Left ventricle myocardium inferior (tissue), 1 donor: ENCODE measurements around the gene SENP3. TPM values are rescaled to one million over a fixed set of nuclear protein-coding genes. Genes with fewer than 3 reads are reported as not detected.
"Not testable (repeated sequence)": the region's sequence is repeated elsewhere in the genome, so short reads cannot be mapped to it uniquely, and the experiment has no call there.

Source experiments
- DNase-seq: peaks from one replicate; pipeline ENCODE4 v3.0.0-alpha.2; 2020
- H3K27ac ChIP-seq: fragments of 200-600 bp; replicated peaks from 2 replicates; pipeline ENCODE4 v1.8.0; 2021
- H3K27me3 ChIP-seq: fragments of 200-600 bp; 2 replicates; pipeline ENCODE4 v1.8.0; 2021; ENCODE audit warnings: low read depth
- H3K36me3 ChIP-seq: fragments of 200-600 bp; 2 replicates; pipeline ENCODE4 v1.8.0; 2021
- H3K4me1 ChIP-seq: fragments of 200-600 bp; 2 replicates; pipeline ENCODE4 v1.8.0; 2021
- H3K4me3 ChIP-seq: fragments of 200-600 bp; 2 replicates; pipeline ENCODE4 v1.8.0; 2021; ENCODE audit warnings: mild to moderate bottlenecking, moderate library complexity
- H3K9me3 ChIP-seq: fragments of 200-600 bp; replicated peaks from 2 replicates; pipeline ENCODE4 v1.8.0; 2021
- intact Hi-C: fragments of 100-400 bp; cut with micrococcal nuclease; formaldehyde crosslinking; loops from one replicate; pipeline ENCODE4 v1.11.0; 2022
- total RNA-seq: library from RNA; stranded (reverse); fragmentation: NEBNext Ultra II Directional; extraction: Animal tissue kit (Norgen Biotek cat#: 25700); gene quantifications from one replicate; pipeline ENCODE4 v1.2.1, GENCODE V29; 2021
- TF ChIP-seq, protein P1 (sequence below): fragments of 200-600 bp; IDR thresholded peaks from 2 replicates; pipeline ENCODE4 v1.8.0; 2021; ENCODE audit warnings: antibody characterized with exemption, mild to moderate bottlenecking, borderline replicate concordance
- donor health status: DM: no; HTN: yes; CAD: no; lungs with severe emphysema.

SENP3 gene
- total RNA-seq, 1 donor from 2014 or later: 29.5 TPM

DNA sequence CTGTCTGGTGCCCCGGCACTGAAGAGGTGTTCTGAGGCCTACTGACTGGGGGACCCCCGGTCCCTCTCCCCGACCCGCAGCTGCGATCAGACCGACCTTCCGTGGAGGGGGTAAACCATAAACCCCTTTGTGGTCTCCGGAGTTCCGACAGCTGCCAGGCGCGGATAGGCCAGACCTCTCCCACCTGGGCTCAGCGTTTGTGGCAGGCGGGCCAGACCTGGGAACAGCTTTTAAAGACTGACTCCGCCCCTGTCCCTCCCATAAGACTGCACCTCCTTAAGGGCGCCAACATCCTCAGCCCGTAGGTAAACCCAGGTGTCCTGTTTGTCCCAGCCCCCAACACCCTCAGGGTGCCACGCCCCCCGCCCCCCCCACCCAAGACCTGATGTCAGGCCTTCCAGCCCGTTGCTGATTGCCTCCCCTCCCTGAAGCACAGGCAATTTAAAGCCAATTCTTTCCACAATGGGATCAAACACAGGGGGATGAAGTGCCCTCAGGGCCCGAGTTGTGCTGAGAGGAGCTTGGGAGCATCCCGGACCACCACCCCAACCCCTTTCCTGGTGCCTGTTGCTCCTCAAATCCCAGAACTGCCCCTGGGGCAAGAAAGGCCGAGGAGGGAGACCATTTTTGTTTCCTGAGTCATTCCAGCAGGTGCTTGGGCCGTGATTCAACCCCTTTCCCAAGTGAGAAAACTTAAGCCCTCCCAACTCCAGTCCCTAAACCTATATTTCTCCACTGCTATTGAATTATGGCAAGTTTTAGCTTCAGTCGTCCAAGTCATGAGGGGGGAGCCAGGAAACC, 28.4 kb downstream of the SENP3 start, which contains the start of gene SOX15:
TSS of gene SOX15 (minus strand) at position 204 of the 801 bp plus-strand sequence. CDS start 418 bp downstream, outside the sequence.
- no peaks in the 10 kb centered on the region for H3K27me3 ChIP-seq
- H3K27ac ChIP-seq: peak within 1 kb of the TSS; percentile 83
- H3K4me1 ChIP-seq: peaks cover 38% of the 10 kb centered on the region
- H3K4me3 ChIP-seq: peak within 1 kb of the TSS; percentile 63
- no peaks in the 10 kb centered on the region for H3K9me3 ChIP-seq
- TF ChIP-seq, protein P1, sequence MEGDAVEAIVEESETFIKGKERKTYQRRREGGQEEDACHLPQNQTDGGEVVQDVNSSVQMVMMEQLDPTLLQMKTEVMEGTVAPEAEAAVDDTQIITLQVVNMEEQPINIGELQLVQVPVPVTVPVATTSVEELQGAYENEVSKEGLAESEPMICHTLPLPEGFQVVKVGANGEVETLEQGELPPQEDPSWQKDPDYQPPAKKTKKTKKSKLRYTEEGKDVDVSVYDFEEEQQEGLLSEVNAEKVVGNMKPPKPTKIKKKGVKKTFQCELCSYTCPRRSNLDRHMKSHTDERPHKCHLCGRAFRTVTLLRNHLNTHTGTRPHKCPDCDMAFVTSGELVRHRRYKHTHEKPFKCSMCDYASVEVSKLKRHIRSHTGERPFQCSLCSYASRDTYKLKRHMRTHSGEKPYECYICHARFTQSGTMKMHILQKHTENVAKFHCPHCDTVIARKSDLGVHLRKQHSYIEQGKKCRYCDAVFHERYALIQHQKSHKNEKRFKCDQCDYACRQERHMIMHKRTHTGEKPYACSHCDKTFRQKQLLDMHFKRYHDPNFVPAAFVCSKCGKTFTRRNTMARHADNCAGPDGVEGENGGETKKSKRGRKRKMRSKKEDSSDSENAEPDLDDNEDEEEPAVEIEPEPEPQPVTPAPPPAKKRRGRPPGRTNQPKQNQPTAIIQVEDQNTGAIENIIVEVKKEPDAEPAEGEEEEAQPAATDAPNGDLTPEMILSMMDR: no peak
- no peak for DNase-seq
- intact Hi-C loops: no loop called here
- H3K36me3 ChIP-seq: peaks cover 56% of the 10 kb centered on the region

- TF ChIP-seq, protein P1: no peak
- no peak for DNase-seq
- Histone ChIP-seq H3K27ac (no peak overlapping the region), H3K36me3 (peaks cover 61% of the 10 kb centered on the region), H3K27me3 (no peaks in the 10 kb centered on the region), H3K4me3 (no peak overlapping the region), H3K9me3 (no peaks in the 10 kb centered on the region), H3K4me1 (peaks cover 32% of the 10 kb centered on the region)
- intact Hi-C loops: no loop called here
Measured at GRCh38 chr17:7590743-7591142, 29.0 kb downstream of the SENP3 start.

GRCh38 chr17:7591596-7591995, 29.9 kb downstream of the SENP3 start:
- no peak for DNase-seq
- no peaks in the 10 kb centered on the region for H3K9me3 ChIP-seq
- H3K27me3 ChIP-seq: no peaks in the 10 kb centered on the region
- H3K36me3 ChIP-seq: peaks cover 67% of the 10 kb centered on the region
- intact Hi-C loops: no loop called here
- peaks cover 31% of the 10 kb centered on the region for H3K4me1 ChIP-seq
- TF ChIP-seq, protein P1: no peak
- no peak overlapping the region for H3K27ac ChIP-seq
- no peak overlapping the region for H3K4me3 ChIP-seq

GRCh38 chr17:7592422-7593021, 30.8 kb downstream of the SENP3 start:
- TF ChIP-seq, protein P1: no peak
- Histone ChIP-seq H3K27ac (no peak overlapping the region), H3K4me1 (peaks cover 25% of the 10 kb centered on the region), H3K4me3 (no peak overlapping the region), H3K36me3 (peaks cover 72% of the 10 kb centered on the region), H3K9me3 (no peaks in the 10 kb centered on the region), H3K27me3 (no peaks in the 10 kb centered on the region)
- DNase-seq: no peak
- intact Hi-C loops: no loop called here

GRCh38 chr17:7593296-7593695, 31.6 kb downstream of the SENP3 start:
- Histone ChIP-seq H3K4me3 (no peak overlapping the region), H3K27ac (no peak overlapping the region), H3K27me3 (no peaks in the 10 kb centered on the region), H3K9me3 (no peaks in the 10 kb centered on the region), H3K4me1 (peaks cover 17% of the 10 kb centered on the region), H3K36me3 (peaks cover 73% of the 10 kb centered on the region)
- no peak for DNase-seq
- intact Hi-C loops: no loop called here
- TF ChIP-seq, protein P1: no peak

DNA sequence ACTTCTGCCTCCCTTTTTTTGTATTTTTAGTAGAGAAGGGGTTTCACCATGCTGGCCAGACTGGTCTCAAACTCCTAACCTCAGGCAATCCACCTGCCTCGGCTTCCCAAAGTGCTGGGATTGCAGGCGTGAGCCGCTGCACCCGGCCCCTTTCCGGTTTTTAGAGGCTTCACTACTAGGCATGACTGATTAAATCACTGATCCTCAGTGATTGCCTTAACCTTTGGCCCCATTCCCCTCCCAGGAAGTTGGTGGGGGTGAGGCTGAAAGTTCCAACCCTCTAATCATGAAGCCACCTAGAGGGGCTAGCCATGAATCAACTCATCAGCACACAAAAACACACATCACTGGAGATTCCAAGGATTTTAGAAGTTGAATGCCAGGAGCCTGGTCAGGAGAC, 35.8 kb downstream of the SENP3 start:
- H3K27ac ChIP-seq, H3K9me3 ChIP-seq, H3K4me3 ChIP-seq, H3K27me3 ChIP-seq, DNase-seq, intact Hi-C loops, H3K4me1 ChIP-seq: not testable (repeated sequence)
- peaks cover 97% of the 10 kb centered on the region for H3K36me3 ChIP-seq
